ENCODE measurements around the gene ATP8A2.

ATP8A2 gene

GRCh38 chr13:25649001-25649633 lies 277.3 kb downstream of the ATP8A2 start:
- no peak for DNase-seq (ENCODE audit: low spot score)
- no peak for TF ChIP-seq CTCF (IDR thresholded peaks at IDR 0.05; ENCODE audit: extremely low read depth, missing control alignments)

GRCh38 chr13:25652764-25653163 lies 281.0 kb downstream of the ATP8A2 start:
- DNase-seq (ENCODE audit: low spot score) = no peak
- TF ChIP-seq CTCF (IDR thresholded peaks at IDR 0.05; ENCODE audit: extremely low read depth, missing control alignments) = no peak

- no peak for DNase-seq (ENCODE audit: low spot score)
- TF ChIP-seq CTCF (IDR thresholded peaks at IDR 0.05; ENCODE audit: extremely low read depth, missing control alignments) = no peak
These were observed 282.5 kb downstream of the ATP8A2 start for GRCh38 chr13:25654322-25654721.

- DNase-seq (ENCODE audit: low spot score) = no peak
- TF ChIP-seq CTCF (IDR thresholded peaks at IDR 0.05; ENCODE audit: extremely low read depth, missing control alignments) = no peak
These were observed 285.4 kb downstream of the ATP8A2 start for GRCh38 chr13:25657157-25657556.

GRCh38 chr13:25659091-25659795 lies 287.5 kb downstream of the ATP8A2 start:
- TF ChIP-seq CTCF (IDR thresholded peaks at IDR 0.05; ENCODE audit: extremely low read depth, missing control alignments) = no peak
- no peak for DNase-seq (ENCODE audit: low spot score)

- no peak for DNase-seq (ENCODE audit: low spot score)
These were observed 289.2 kb downstream of the ATP8A2 start for GRCh38 chr13:25660996-25661395.

More at GRCh38 chr13:25660996-25661395, 289.2 kb downstream of the ATP8A2 start:
- no peak for TF ChIP-seq CTCF (IDR thresholded peaks at IDR 0.05; ENCODE audit: extremely low read depth, missing control alignments)
